ENCODE data around the gene UFL1. TPM values are rescaled to one million over a fixed set of nuclear protein-coding genes. Genes with fewer than 3 reads are reported as not detected.

Gene UFL1
- polyA plus RNA-seq, 2 of the 4 experiments (the other 2 are of a cell fraction), result 8.8 to 12.0 TPM

DNA sequence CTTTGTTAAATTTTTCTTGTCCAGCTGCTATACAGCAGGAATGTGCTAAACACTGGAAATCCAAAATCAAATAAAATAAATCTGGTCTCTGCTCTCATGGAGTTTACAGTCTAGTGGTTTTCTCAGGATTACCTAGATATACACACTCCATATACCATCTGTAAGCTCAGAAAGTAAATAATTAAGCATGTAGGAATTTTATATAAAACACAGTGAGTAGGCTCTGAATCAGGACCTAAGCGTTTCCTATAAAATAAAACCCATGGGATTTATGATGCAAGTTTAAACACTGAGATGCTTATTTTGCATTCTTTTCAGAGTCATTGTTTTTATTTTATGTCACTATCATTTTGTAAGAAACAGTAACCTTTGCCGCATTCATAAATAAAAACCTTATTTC, 29.7 kb upstream of the UFL1 start:
- FAIRE-seq, result no peak
- no peaks in the 10 kb centered on the region for H3K9me3 ChIP-seq
- no peaks in the 10 kb centered on the region for H3K4me1 ChIP-seq
- no peak overlapping the region for H3K27ac ChIP-seq
- ChIA-PET CTCF (no interaction called here), POLR2A (no interaction called here)
- ATAC-seq, result no peak
- DNase-seq (ENCODE audit: low read depth in 1 of 2, low spot score in 1 of 2), result no peak
- no peak overlapping the region for H3K4me3 ChIP-seq
- H3K4me2 ChIP-seq, result no peak overlapping the region
- WGBS (ENCODE audit: missing lambda C conversion rate), result 59% methylated on average over 2 of the region's 2 CpGs
- TF ChIP-seq MAFK (IDR thresholded peaks at IDR 0.05; ENCODE audit: partially characterized antibody), result no peak
- TF ChIP-seq MAZ (IDR thresholded peaks at IDR 0.05; ENCODE audit: borderline replicate concordance, low read depth, low read length), result no peak
- TF ChIP-seq, protein P1, sequence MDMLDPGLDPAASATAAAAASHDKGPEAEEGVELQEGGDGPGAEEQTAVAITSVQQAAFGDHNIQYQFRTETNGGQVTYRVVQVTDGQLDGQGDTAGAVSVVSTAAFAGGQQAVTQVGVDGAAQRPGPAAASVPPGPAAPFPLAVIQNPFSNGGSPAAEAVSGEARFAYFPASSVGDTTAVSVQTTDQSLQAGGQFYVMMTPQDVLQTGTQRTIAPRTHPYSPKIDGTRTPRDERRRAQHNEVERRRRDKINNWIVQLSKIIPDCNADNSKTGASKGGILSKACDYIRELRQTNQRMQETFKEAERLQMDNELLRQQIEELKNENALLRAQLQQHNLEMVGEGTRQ (IDR thresholded peaks at IDR 0.05), result no peak
- TF ChIP-seq HOXA7 (CRISPR knock-in tag; IDR thresholded peaks at IDR 0.05), result no peak

DNA sequence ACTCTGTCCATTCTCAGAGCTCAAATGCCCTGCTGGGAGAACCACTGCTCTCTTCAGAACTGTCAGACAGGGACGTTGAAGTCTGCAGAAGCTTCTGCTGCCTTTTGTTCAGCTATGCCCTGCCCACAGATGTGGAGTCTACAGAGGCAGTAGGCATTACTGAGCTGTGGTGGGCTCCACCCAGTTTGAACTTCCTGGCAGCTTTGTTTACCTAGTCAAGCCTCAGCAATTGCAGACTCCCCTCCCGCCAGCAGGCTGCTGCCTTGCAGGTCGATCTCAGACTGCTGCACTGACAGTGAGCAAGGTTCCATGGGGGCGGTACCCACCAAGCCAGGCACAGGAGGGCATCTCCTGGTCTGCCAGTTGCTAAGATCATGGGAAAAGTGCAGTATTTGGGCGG, 21.8 kb upstream of the UFL1 start:
- DNase-seq (ENCODE audit: low read depth in 1 of 2, low spot score in 1 of 2), result no peak
- Histone ChIP-seq H3K4me1 (no peaks in the 10 kb centered on the region), H3K9me3 (0 out of 3 replicates have a peak, but pooled peaks cover 3% of the 10 kb centered on the region), H3K4me3 (no peak overlapping the region), H3K27ac (no peak overlapping the region), H3K4me2 (no peak overlapping the region)
- no peak for ATAC-seq
- WGBS (ENCODE audit: missing lambda C conversion rate), result 0% methylated on average over 2 of the region's 5 CpGs
- ChIA-PET CTCF (no interaction called here), POLR2A (no interaction called here)
- no peak for FAIRE-seq
- TF ChIP-seq HOXB5 (CRISPR knock-in tag; IDR thresholded peaks at IDR 0.05), result no peak
- TF ChIP-seq ZNF302 (CRISPR knock-in tag; IDR thresholded peaks at IDR 0.05), result no peak
- TF ChIP-seq EHF (CRISPR knock-in tag; IDR thresholded peaks at IDR 0.05), result no peak
- no peak for TF ChIP-seq HDAC2 (IDR thresholded peaks at IDR 0.05)
- no peak for TF ChIP-seq CHD2 (IDR thresholded peaks at IDR 0.05; ENCODE audit: low read length, partially characterized antibody)
- TF ChIP-seq FOSL2 (IDR thresholded peaks at IDR 0.05), result no peak
- TF ChIP-seq FOSL2 (CRISPR knock-in tag; IDR thresholded peaks at IDR 0.05), result no peak
- TF ChIP-seq TP53 (CRISPR knock-in tag; IDR thresholded peaks at IDR 0.05), result no peak
- no peak for TF ChIP-seq HOXB13 (CRISPR knock-in tag; IDR thresholded peaks at IDR 0.05; ENCODE audit: low read depth)
- TF ChIP-seq EP300 (IDR thresholded peaks at IDR 0.05), result no peak
- TF ChIP-seq CHD4 (IDR thresholded peaks at IDR 0.05; ENCODE audit: borderline replicate concordance), result no peak
- TF ChIP-seq NPAS2 (CRISPR knock-in tag; IDR thresholded peaks at IDR 0.05; ENCODE audit: borderline replicate concordance), result no peak
- no peak for TF ChIP-seq KDM5A (IDR thresholded peaks at IDR 0.05)

DNA sequence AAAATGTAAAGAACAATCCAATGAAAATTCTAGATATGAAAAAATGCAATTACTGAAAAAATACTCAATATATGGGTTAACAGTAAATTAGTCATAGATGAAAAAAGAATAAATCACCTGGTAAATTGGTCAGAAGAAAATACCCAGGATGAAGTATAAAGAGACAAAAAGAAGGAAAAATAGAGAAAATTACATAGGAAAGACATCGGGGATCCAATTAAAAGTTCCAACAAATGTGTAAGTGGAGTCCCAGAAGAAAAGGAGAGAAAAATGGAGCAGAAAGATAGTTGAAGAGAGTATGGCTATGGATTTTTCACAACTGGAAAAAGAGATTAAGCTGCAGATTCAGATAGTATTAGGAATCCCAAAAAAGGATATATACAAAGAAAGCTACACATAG, 18.7 kb upstream of the UFL1 start:
- no peak for ATAC-seq
- 0% methylated on average over 1 of the region's 1 CpG for WGBS (ENCODE audit: missing lambda C conversion rate)
- H3K9me3 ChIP-seq, result 0 out of 3 replicates have a peak, but pooled peaks cover 3% of the 10 kb centered on the region
- no peak overlapping the region for H3K4me2 ChIP-seq
- no peak for FAIRE-seq
- CTCF ChIA-PET, result no interaction called here
- no peak for DNase-seq (ENCODE audit: low read depth in 1 of 2, low spot score in 1 of 2)
- no peak for TF ChIP-seq SMC3 (IDR thresholded peaks at IDR 0.05)
- TF ChIP-seq CBX2 (IDR thresholded peaks at IDR 0.05; ENCODE audit: borderline replicate concordance, low read depth), result no peak
- TF ChIP-seq, protein P2, sequence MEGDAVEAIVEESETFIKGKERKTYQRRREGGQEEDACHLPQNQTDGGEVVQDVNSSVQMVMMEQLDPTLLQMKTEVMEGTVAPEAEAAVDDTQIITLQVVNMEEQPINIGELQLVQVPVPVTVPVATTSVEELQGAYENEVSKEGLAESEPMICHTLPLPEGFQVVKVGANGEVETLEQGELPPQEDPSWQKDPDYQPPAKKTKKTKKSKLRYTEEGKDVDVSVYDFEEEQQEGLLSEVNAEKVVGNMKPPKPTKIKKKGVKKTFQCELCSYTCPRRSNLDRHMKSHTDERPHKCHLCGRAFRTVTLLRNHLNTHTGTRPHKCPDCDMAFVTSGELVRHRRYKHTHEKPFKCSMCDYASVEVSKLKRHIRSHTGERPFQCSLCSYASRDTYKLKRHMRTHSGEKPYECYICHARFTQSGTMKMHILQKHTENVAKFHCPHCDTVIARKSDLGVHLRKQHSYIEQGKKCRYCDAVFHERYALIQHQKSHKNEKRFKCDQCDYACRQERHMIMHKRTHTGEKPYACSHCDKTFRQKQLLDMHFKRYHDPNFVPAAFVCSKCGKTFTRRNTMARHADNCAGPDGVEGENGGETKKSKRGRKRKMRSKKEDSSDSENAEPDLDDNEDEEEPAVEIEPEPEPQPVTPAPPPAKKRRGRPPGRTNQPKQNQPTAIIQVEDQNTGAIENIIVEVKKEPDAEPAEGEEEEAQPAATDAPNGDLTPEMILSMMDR (IDR thresholded peaks at IDR 0.05), result no peak
- no peaks in the 10 kb centered on the region for H3K4me1 ChIP-seq
- no peak overlapping the region for H3K27ac ChIP-seq
- H3K4me3 ChIP-seq, result no peak overlapping the region
- POLR2A ChIA-PET, result no interaction called here

DNA sequence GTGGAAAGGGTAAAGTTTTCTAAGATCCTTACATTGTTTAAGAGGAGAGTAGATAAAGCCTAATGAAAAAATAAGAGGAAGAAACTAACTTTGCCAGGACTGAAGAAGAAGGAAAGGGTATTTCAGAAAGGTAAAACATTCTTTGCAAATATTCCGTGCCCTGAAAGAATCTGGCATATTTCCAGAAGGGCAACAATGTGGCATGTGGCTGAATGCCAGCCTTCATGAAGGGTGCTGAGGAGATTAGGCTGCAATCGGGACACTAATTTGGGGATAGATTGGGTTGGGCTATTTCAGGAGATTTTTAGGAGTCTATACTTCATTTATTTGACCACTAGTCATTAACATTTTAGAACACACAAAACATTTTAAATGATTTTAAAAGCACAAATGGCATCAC, 16.2 kb upstream of the UFL1 start:
- ChIA-PET CTCF (no interaction called here), POLR2A (no interaction called here)
- Histone ChIP-seq H3K4me1 (no peaks in the 10 kb centered on the region), H3K4me2 (no peak overlapping the region), H3K9me3 (0 out of 3 replicates have a peak, but pooled peaks cover 3% of the 10 kb centered on the region), H3K27ac (no peak overlapping the region), H3K4me3 (no peak overlapping the region)
- WGBS (ENCODE audit: missing lambda C conversion rate), result 25% methylated on average over 2 of the region's 2 CpGs
- no peak for FAIRE-seq
- DNase-seq (ENCODE audit: low read depth in 1 of 2, low spot score in 1 of 2), result no peak
- ATAC-seq, result no peak
- TF ChIP-seq SREBF2 (IDR thresholded peaks at IDR 0.05) (no peak), POLR2AphosphoS2 (conservative IDR thresholded peaks at IDR 0.05; ENCODE audit: low read length) (no peak), NR3C1 (IDR thresholded peaks at IDR 0.05) (no peak), HEYL (CRISPR knock-in tag; IDR thresholded peaks at IDR 0.05) (no peak), CHD2 (IDR thresholded peaks at IDR 0.05; ENCODE audit: low read length, partially characterized antibody) (no peak), EP300 (IDR thresholded peaks at IDR 0.05) (no peak), RNF2 (IDR thresholded peaks at IDR 0.05; ENCODE audit: borderline replicate concordance, low read depth) (no peak), POLR2A (IDR thresholded peaks at IDR 0.05; ENCODE audit: low read length) (no peak)
- TF ChIP-seq, protein P3, sequence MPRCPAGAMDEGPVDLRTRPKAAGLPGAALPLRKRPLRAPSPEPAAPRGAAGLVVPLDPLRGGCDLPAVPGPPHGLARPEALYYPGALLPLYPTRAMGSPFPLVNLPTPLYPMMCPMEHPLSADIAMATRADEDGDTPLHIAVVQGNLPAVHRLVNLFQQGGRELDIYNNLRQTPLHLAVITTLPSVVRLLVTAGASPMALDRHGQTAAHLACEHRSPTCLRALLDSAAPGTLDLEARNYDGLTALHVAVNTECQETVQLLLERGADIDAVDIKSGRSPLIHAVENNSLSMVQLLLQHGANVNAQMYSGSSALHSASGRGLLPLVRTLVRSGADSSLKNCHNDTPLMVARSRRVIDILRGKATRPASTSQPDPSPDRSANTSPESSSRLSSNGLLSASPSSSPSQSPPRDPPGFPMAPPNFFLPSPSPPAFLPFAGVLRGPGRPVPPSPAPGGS (IDR thresholded peaks at IDR 0.05), result no peak
- TF ChIP-seq, protein P4, sequence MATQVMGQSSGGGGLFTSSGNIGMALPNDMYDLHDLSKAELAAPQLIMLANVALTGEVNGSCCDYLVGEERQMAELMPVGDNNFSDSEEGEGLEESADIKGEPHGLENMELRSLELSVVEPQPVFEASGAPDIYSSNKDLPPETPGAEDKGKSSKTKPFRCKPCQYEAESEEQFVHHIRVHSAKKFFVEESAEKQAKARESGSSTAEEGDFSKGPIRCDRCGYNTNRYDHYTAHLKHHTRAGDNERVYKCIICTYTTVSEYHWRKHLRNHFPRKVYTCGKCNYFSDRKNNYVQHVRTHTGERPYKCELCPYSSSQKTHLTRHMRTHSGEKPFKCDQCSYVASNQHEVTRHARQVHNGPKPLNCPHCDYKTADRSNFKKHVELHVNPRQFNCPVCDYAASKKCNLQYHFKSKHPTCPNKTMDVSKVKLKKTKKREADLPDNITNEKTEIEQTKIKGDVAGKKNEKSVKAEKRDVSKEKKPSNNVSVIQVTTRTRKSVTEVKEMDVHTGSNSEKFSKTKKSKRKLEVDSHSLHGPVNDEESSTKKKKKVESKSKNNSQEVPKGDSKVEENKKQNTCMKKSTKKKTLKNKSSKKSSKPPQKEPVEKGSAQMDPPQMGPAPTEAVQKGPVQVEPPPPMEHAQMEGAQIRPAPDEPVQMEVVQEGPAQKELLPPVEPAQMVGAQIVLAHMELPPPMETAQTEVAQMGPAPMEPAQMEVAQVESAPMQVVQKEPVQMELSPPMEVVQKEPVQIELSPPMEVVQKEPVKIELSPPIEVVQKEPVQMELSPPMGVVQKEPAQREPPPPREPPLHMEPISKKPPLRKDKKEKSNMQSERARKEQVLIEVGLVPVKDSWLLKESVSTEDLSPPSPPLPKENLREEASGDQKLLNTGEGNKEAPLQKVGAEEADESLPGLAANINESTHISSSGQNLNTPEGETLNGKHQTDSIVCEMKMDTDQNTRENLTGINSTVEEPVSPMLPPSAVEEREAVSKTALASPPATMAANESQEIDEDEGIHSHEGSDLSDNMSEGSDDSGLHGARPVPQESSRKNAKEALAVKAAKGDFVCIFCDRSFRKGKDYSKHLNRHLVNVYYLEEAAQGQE (IDR thresholded peaks at IDR 0.05), result no peak
